CD4-positive, alpha-beta T cell treated with Interleukin-15 for 1 hour (primary cell): Measurements from ENCODE around the gene KCNC4.
A peak's percentile ranks its signal among the peaks of the same experiment; 100 is the strongest.

Experiments used
- DNase-seq: peaks from one replicate; pipeline ENCODE4 v3.0.0-alpha.2; 2020

Gene KCNC4

GRCh38 chr1:110233861-110234260, 23.7 kb downstream of the KCNC4 start:
- no peak for DNase-seq

GRCh38 chr1:110234691-110235090, 24.6 kb downstream of the KCNC4 start:
- DNase-seq = no peak

- no peak for DNase-seq
Measured at GRCh38 chr1:110235181-110235833, 25.2 kb downstream of the KCNC4 start.

- DNase-seq = peak; percentile 35
Measured at GRCh38 chr1:110235834-110236682, 25.9 kb downstream of the KCNC4 start.

- DNase-seq = peak; percentile 16
Measured at GRCh38 chr1:110237386-110238152, 27.5 kb downstream of the KCNC4 start.

- no peak for DNase-seq
Measured at GRCh38 chr1:110239441-110240430, 29.6 kb downstream of the KCNC4 start.

GRCh38 chr1:110240476-110241210, 30.5 kb downstream of the KCNC4 start:
- DNase-seq = no peak

GRCh38 chr1:110241516-110241915, 31.4 kb downstream of the KCNC4 start:
- DNase-seq = no peak

GRCh38 chr1:110242062-110242461, 31.9 kb downstream of the KCNC4 start:
- DNase-seq = no peak

GRCh38 chr1:110242731-110243130, 32.6 kb downstream of the KCNC4 start:
- DNase-seq = no peak

- DNase-seq = no peak
Measured at GRCh38 chr1:110243146-110243545, 33.0 kb downstream of the KCNC4 start.

GRCh38 chr1:110243574-110243973, 33.5 kb downstream of the KCNC4 start:
- DNase-seq = peak; percentile 30

- DNase-seq = no peak
Measured at GRCh38 chr1:110245876-110246620, 35.9 kb downstream of the KCNC4 start.

- no peak for DNase-seq
Measured at GRCh38 chr1:110248746-110249145, 38.6 kb downstream of the KCNC4 start.

GRCh38 chr1:110249256-110249655, 39.1 kb downstream of the KCNC4 start:
- no peak for DNase-seq

GRCh38 chr1:110250008-110250407, 39.9 kb downstream of the KCNC4 start:
- DNase-seq = no peak

GRCh38 chr1:110250749-110251148, 40.6 kb downstream of the KCNC4 start:
- no peak for DNase-seq

- no peak for DNase-seq
Measured at GRCh38 chr1:110253213-110253612, 43.1 kb downstream of the KCNC4 start.

- DNase-seq = no peak
Measured at GRCh38 chr1:110254604-110255391, 44.7 kb downstream of the KCNC4 start.

GRCh38 chr1:110255392-110255787, 45.3 kb downstream of the KCNC4 start:
- DNase-seq = no peak
